HFFc6 (cell line): ENCODE measurements around the gene NT5C2. TPM values are rescaled to one million over a fixed set of nuclear protein-coding genes. Genes with fewer than 3 reads are reported as not detected.

ENCODE experiments used
- DNase-seq: peaks from one replicate; pipeline ENCODE4 v3.0.0-alpha.2; 2018
- H3K27ac Mint-ChIP-seq: 2 replicates; pipeline ENCODE4 v1.8.0; 2020; ENCODE audit warnings: mild to moderate bottlenecking, mixed read lengths
- H3K27me3 Mint-ChIP-seq: 2 replicates; pipeline ENCODE4 v1.8.0; 2021; ENCODE audit warnings: mild to moderate bottlenecking, moderate library complexity, mixed read lengths; ENCODE audit not compliant: insufficient read depth
- H3K36me3 Mint-ChIP-seq: 2 replicates; pipeline ENCODE4 v1.8.0; 2021; ENCODE audit warnings: low read depth, mixed read lengths
- H3K4me1 Mint-ChIP-seq: 2 replicates; pipeline ENCODE4 v1.8.0; 2020; ENCODE audit warnings: low read depth, mixed read lengths
- H3K4me3 Mint-ChIP-seq: 2 replicates; pipeline ENCODE4 v1.8.0; 2020; ENCODE audit warnings: mild to moderate bottlenecking, moderate library complexity, mixed read lengths
- H3K9me3 Mint-ChIP-seq: 2 replicates; pipeline ENCODE4 v1.8.0; 2020; ENCODE audit warnings: mild to moderate bottlenecking, mixed read lengths
- total RNA-seq, 6 experiments: library from RNA; stranded (reverse); fragmentation: NEBNext Ultra II Directional; extraction: Animal tissue kit (Norgen Biotek cat#: 25700); gene quantifications; 2 replicates in 1 of 6; 3 replicates in 5 of 6; pipeline ENCODE4 v1.2.3, GENCODE V29; 2021
- TF ChIP-seq, protein P1 (sequence below): fragments of 200-600 bp; sonication (generic); IDR thresholded peaks from 2 replicates; pipeline ENCODE4 v1.5.0; 2021; ENCODE audit warnings: antibody characterized with exemption, mild to moderate bottlenecking

The NT5C2 gene
- total RNA-seq, 6 experiments from 2014 or later, result 78.5 to 97.4 (median 81.1) TPM

DNA sequence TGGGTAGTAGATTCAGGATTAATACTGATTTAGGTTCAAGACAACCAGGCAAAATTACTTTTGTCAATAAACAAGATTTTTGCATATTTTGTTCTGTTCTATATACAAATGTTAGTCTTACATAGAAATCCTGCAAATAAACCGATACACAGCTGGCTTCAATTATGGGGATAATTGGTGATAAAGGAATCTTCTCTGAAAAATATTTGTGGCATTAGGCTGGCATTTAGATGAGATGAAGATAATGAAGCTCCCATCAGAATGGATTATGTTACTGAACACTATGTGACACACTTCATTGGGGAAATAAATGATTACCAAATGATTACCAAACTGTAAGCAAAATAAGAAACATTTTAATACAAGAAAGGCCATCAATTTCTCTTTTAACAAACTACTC, 65.8 kb downstream of the NT5C2 start:
- peaks cover 3% of the 10 kb centered on the region; the same call in 1 of the 2 replicates for H3K27me3 Mint-ChIP-seq
- H3K9me3 Mint-ChIP-seq, result no peaks in the 10 kb centered on the region
- DNase-seq, result peak; percentile 51
- TF ChIP-seq, protein P1, sequence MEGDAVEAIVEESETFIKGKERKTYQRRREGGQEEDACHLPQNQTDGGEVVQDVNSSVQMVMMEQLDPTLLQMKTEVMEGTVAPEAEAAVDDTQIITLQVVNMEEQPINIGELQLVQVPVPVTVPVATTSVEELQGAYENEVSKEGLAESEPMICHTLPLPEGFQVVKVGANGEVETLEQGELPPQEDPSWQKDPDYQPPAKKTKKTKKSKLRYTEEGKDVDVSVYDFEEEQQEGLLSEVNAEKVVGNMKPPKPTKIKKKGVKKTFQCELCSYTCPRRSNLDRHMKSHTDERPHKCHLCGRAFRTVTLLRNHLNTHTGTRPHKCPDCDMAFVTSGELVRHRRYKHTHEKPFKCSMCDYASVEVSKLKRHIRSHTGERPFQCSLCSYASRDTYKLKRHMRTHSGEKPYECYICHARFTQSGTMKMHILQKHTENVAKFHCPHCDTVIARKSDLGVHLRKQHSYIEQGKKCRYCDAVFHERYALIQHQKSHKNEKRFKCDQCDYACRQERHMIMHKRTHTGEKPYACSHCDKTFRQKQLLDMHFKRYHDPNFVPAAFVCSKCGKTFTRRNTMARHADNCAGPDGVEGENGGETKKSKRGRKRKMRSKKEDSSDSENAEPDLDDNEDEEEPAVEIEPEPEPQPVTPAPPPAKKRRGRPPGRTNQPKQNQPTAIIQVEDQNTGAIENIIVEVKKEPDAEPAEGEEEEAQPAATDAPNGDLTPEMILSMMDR, result no peak
- H3K27ac Mint-ChIP-seq, result peak overlapping the region; percentile 42
- no peak overlapping the region; the same call in 1 of the 2 replicates for H3K4me3 Mint-ChIP-seq
- H3K36me3 Mint-ChIP-seq, result peaks cover 17% of the 10 kb centered on the region
- H3K4me1 Mint-ChIP-seq, result peaks cover 38% of the 10 kb centered on the region

DNA sequence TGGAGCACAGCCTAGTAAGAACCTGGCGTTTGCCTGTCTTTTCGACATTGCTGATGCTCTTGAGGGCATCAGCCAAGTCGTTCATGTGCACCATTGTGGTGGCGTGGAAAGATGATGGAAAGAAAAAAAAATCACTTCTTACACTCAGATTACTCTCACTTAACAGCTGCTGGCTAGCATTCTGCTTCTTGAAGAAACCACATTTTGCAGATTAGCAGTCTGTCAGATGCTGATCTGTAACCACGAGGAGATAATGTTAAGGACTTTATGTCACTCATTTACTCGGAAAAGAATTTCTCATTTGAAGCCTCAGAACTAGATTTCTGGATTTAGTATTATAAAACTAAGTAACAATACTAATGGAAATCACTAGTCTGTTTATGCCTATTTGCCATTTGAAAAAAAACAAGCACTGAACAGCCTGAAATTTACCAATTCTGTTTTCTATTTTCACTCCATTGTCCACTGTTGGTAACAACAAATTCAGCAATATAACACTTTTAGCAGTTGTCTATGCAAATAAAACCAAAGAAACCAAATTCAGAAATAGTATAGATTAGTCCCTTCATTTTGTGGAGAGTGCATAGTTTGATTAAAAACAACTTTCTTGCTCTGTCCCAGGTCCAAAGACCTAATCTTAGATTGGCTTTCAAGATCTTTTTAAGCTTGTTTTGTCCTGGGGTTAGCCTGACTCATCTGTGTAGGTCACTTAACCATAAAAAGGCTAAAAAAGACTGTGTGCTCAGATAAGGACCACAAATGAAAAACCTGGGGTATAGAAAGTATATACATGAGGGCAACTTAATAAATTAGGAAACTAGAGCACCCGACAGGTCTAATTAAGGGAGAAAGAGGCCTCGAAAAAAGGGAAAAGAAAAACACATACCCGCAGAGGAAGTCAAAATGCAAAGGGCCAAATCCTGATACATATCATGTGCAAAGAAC, 67.5 kb downstream of the NT5C2 start:
- no peak overlapping the region for H3K4me3 Mint-ChIP-seq

DNA sequence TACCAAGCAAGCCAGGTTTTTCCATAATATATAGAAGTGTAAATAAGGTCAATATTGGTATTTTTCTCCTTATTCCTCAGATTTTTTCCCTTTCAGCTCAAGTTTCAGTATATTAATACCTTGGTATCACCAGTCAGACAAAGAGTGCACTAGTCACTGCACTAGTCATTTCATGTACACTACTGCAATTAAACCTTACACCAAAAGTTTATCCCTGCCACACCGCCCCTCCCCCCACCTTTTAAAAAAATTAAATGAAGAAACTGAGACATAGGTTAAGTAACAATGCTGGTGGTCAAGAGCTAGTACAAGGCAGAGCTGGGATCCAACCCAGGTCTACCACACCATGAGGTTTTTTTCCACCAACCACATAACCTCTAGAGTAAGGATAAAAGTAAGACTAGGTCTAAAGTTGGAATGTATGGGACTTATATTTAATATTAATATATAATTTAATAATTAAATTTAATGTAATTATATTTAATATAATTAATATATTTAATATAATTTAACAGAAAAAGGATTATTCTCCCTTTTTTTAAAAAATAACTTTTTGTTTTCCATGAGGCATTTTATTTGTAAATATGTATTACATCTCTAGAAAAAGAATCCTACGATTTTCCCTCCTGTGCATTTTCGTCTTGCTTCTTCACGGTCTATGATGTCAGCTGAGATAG, 68.5 kb downstream of the NT5C2 start:
- Mint-ChIP-seq H3K4me1 (peaks cover 54% of the 10 kb centered on the region), H3K27me3 (no peaks in the 10 kb centered on the region; the same call in 1 of the 2 replicates), H3K27ac (no peak overlapping the region), H3K36me3 (peaks cover 6% of the 10 kb centered on the region), H3K4me3 (no peak overlapping the region), H3K9me3 (no peaks in the 10 kb centered on the region)
- no peak for DNase-seq
- TF ChIP-seq, protein P1, result no peak

More for the DNA sequence above, 67.5 kb downstream of the NT5C2 start:
- peak overlapping the region; percentile 3; the same call in 1 of the 2 replicates for H3K27ac Mint-ChIP-seq
- H3K4me1 Mint-ChIP-seq, result peaks cover 49% of the 10 kb centered on the region
- TF ChIP-seq, protein P1, result no peak
- no peaks in the 10 kb centered on the region; the same call in 1 of the 2 replicates for H3K27me3 Mint-ChIP-seq
- no peaks in the 10 kb centered on the region for H3K9me3 Mint-ChIP-seq
- peak; percentile 6 for DNase-seq
- peaks cover 9% of the 10 kb centered on the region for H3K36me3 Mint-ChIP-seq

DNA sequence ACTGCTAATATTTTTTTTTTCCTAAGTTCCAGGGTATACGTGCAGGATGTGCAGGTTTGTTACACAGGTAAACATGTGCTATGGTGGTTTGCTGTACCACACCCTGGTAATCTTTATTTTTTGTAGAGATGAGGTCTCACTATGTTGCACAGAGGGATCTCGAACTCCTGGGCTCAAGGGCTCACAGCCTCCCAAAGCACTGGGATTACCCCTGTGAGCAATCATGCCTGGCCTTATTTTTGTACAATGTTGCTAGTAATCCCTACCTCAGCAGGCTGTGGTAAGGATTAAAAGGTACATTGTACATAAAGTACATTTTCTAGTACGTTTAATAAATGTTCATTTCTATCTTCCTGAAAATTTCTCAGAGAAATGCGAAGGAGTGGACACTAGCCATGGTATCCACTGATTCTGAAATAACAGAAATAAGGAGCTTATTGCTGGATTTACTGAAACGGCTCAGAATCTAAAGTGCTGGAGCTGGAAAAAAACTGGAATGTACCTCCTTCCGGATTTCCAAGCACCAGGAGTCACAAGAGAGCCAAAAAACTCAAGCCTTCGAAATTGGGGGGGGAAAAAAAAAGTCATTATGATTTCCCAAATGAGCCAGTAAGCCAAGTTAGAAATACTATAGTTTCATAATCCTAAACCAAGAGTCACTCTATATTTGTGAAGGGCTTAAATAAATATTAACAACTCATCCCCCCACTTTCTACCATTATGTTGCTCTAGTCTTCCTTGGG, 69.6 kb downstream of the NT5C2 start:
- Mint-ChIP-seq H3K27ac (no peak overlapping the region), H3K36me3 (peaks cover 6% of the 10 kb centered on the region), H3K27me3 (no peaks in the 10 kb centered on the region; the same call in 1 of the 2 replicates), H3K9me3 (no peaks in the 10 kb centered on the region), H3K4me3 (no peak overlapping the region), H3K4me1 (peaks cover 54% of the 10 kb centered on the region)
- DNase-seq, result no peak
- TF ChIP-seq, protein P1, result no peak

DNA sequence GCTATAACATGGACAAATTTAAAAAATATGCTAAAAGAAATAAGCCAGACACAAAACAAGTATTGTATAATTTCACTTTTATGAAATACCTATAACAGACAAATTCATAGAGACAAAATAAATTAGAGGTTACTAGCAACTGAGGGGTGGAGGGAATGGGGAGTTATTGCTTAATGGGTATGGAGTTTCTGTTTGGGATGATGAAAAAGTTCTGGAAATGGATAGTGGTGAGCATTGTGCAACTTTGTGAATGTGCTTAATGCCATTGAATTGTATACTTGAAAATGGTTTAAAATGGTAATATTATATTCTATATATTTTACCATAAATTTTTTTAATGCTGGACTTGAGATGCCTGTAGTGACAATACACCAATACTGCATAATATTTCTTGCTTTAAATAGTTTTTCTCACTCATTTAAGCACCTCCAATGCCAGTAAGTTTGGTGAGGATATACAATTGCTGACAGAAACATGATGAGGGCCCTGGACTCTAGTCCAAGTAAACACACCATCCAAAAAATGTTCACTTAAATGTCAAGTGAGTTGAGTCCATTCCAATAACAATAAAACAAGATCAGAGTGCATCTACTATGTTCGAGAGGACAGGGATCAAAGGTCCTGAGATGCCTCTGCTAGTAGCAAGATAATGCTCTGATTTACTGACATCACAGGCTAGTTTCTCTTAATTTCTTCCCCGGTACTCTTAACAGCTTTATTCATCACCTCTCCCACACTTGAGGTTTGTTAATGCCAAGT, 71.9 kb downstream of the NT5C2 start:
- no peak overlapping the region for H3K4me3 Mint-ChIP-seq
- TF ChIP-seq, protein P1, result no peak
- no peak overlapping the region for H3K27ac Mint-ChIP-seq
- no peaks in the 10 kb centered on the region for H3K9me3 Mint-ChIP-seq
- no peak for DNase-seq
- no peaks in the 10 kb centered on the region for H3K27me3 Mint-ChIP-seq
- H3K4me1 Mint-ChIP-seq, result peaks cover 38% of the 10 kb centered on the region
- H3K36me3 Mint-ChIP-seq, result peaks cover 5% of the 10 kb centered on the region
